ENCODE measurements around the gene ARIH2. TPM values are rescaled to one million over a fixed set of nuclear protein-coding genes. Genes with fewer than 3 reads are reported as not detected.

ARIH2 gene
- total RNA-seq, 1 experiment from 2014 or later: 106 TPM

DNA sequence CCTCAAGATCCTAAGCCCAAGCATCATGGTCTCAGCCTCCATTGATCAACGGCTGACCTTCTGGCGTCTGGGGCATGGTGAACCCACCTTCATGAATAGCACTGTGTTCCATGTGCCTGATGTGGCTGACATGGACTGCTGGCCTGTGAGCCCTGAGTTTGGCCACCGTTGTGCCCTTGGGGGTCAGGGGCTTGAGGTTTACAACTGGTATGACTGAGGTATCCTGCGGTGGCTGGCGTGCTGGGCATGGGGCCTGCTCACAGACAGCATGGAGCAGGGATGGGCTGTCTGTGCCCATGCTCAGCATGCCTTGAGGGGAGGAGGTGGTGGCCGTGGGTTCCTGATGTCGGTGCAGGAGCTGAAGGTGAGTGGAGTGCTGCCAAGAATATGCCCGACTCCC lies 96.4 kb downstream of the ARIH2 start:
- Mint-ChIP-seq H3K27ac (ENCODE audit: unreplicated experiment) (peak overlapping the region; percentile 51), H3K4me3 (ENCODE audit: unreplicated experiment) (no peak overlapping the region), H3K4me1 (ENCODE audit: low read depth, unreplicated experiment) (no peaks in the 10 kb centered on the region), H3K27me3 (ENCODE audit: insufficient read depth, unreplicated experiment) (no peaks in the 10 kb centered on the region), H3K9me3 (ENCODE audit: unreplicated experiment) (no peaks in the 10 kb centered on the region), H3K36me3 (ENCODE audit: insufficient read depth, unreplicated experiment) (peaks cover 83% of the 10 kb centered on the region)
- Histone ChIP-seq H3K9me3 (no peaks in the 10 kb centered on the region), H3K4me1 (no peaks in the 10 kb centered on the region), H3K27me3 (replicated peaks; ENCODE audit: control insufficient read depth, insufficient read depth, low read length) (no peaks in the 10 kb centered on the region), H3K36me3 (ENCODE audit: control insufficient read depth, insufficient read depth, low read length) (peaks cover 5% of the 10 kb centered on the region), H3K4me3 (ENCODE audit: low read depth, low read length) (no peak overlapping the region)
- POLR2A ChIA-PET: no interaction called here
- no peak for DNase-seq
- BruUV-seq (replicated peaks): no TSS peak
- CTCF ChIA-PET: interaction anchor here (3.6 kb wide), 1 partner anchor 28 kb away, joined by 29 read pairs; no protein-coding TSS in a partner anchor
- intact Hi-C loops (cut with micrococcal nuclease; ENCODE audit: unreplicated experiment): no loop called here
- TF ChIP-seq, protein P1, sequence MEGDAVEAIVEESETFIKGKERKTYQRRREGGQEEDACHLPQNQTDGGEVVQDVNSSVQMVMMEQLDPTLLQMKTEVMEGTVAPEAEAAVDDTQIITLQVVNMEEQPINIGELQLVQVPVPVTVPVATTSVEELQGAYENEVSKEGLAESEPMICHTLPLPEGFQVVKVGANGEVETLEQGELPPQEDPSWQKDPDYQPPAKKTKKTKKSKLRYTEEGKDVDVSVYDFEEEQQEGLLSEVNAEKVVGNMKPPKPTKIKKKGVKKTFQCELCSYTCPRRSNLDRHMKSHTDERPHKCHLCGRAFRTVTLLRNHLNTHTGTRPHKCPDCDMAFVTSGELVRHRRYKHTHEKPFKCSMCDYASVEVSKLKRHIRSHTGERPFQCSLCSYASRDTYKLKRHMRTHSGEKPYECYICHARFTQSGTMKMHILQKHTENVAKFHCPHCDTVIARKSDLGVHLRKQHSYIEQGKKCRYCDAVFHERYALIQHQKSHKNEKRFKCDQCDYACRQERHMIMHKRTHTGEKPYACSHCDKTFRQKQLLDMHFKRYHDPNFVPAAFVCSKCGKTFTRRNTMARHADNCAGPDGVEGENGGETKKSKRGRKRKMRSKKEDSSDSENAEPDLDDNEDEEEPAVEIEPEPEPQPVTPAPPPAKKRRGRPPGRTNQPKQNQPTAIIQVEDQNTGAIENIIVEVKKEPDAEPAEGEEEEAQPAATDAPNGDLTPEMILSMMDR (IDR thresholded peaks at IDR 0.05; ENCODE audit: insufficient read depth in 1 of 2, low read depth in 1 of 2, low read length in 1 of 2, severe bottlenecking in 1 of 2, unreplicated experiment in 1 of 2): no peak

DNA sequence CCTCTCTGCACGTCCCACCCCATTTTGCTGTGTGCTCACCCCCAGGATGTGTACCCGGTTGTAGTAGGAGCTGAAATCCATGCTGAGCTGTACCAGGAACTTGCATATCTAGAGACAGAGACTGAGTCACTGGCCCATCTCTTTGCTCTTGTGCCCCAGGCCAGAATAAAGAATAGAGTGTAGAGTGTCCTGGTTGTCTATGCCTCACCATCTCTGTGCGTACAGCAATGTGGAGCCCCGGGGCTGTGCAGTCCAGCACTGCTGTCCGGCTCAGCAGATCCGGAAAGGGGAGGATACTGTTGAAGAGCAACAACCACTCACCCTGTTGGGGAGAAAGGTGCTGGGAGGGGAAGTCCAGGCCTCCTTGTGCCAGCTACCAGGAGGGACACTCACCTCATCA lies 97.1 kb downstream of the ARIH2 start:
- TF ChIP-seq, protein P1 (IDR thresholded peaks at IDR 0.05; ENCODE audit: insufficient read depth in 1 of 2, low read depth in 1 of 2, low read length in 1 of 2, severe bottlenecking in 1 of 2, unreplicated experiment in 1 of 2): no peak
- Histone ChIP-seq H3K9me3 (no peaks in the 10 kb centered on the region), H3K36me3 (ENCODE audit: control insufficient read depth, insufficient read depth, low read length) (peaks cover 5% of the 10 kb centered on the region), H3K4me1 (no peaks in the 10 kb centered on the region), H3K27me3 (replicated peaks; ENCODE audit: control insufficient read depth, insufficient read depth, low read length) (no peaks in the 10 kb centered on the region), H3K4me3 (ENCODE audit: low read depth, low read length) (no peak overlapping the region)
- no peaks in the 10 kb centered on the region for H3K9me3 Mint-ChIP-seq (ENCODE audit: unreplicated experiment)
- H3K4me3 Mint-ChIP-seq (ENCODE audit: unreplicated experiment): no peak overlapping the region
- DNase-seq: no peak
- CTCF ChIA-PET: interaction anchor here (2.7 to 3.6 kb wide), 2 partner anchors 9 to 28 kb away, joined by 14 to 29 read pairs; partner anchors contain the start of gene WDR6
- intact Hi-C loops (cut with micrococcal nuclease; ENCODE audit: unreplicated experiment): no loop called here
- H3K36me3 Mint-ChIP-seq (ENCODE audit: insufficient read depth, unreplicated experiment): peaks cover 82% of the 10 kb centered on the region
- H3K4me1 Mint-ChIP-seq (ENCODE audit: low read depth, unreplicated experiment): no peaks in the 10 kb centered on the region
- peak overlapping the region; percentile 51 for H3K27ac Mint-ChIP-seq (ENCODE audit: unreplicated experiment)
- POLR2A ChIA-PET: no interaction called here
- no peaks in the 10 kb centered on the region for H3K27me3 Mint-ChIP-seq (ENCODE audit: insufficient read depth, unreplicated experiment)
- no TSS peak for BruUV-seq (replicated peaks)

DNA sequence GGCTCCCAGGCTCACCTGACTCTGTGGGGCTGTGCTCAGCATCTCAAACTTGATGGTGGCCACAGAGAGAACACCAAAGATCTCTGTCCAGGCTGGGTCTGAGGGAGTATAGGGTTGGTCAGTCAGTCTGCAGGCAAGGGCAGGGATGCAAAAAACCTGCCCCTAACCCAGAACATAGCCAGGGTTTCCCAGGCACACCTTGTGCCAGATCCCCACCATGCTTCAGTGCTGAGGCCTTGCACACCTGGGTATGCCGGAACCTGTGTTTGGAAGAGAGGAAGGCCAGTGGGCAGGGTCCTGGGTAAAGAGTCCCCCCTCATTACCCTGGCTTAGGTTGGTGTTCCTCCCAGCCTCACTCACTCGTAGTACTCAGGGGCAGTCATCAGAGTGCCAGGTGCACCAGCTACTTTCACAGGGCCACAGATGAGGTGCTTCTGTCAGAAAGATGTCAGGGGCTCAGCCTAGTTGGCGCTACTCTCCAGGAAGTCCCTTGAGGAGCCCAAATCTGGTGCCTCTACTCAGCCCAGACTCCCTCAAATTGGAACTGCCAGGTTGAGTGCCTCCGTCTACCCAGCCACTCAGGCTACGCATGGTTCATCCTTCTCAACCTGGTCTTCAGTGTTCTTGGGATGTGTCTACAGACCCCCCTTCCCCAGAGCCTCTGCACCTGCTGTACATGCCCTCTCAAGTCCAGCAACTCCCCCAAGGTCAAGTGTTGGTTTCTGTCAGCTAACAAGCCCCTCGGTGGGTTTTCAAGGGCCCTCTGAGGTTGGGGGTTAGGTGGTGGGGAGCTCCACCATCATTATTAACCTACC lies 98.0 kb downstream of the ARIH2 start:
- Histone ChIP-seq H3K4me1 (no peaks in the 10 kb centered on the region), H3K36me3 (ENCODE audit: control insufficient read depth, insufficient read depth, low read length) (peaks cover 5% of the 10 kb centered on the region), H3K4me3 (ENCODE audit: low read depth, low read length) (no peak overlapping the region), H3K27me3 (replicated peaks; ENCODE audit: control insufficient read depth, insufficient read depth, low read length) (no peaks in the 10 kb centered on the region), H3K9me3 (no peaks in the 10 kb centered on the region)
- Mint-ChIP-seq H3K4me3 (ENCODE audit: unreplicated experiment) (peak overlapping the region; percentile 82), H3K9me3 (ENCODE audit: unreplicated experiment) (no peaks in the 10 kb centered on the region), H3K4me1 (ENCODE audit: low read depth, unreplicated experiment) (no peaks in the 10 kb centered on the region), H3K27ac (ENCODE audit: unreplicated experiment) (peak overlapping the region; percentile 71), H3K36me3 (ENCODE audit: insufficient read depth, unreplicated experiment) (peaks cover 80% of the 10 kb centered on the region), H3K27me3 (ENCODE audit: insufficient read depth, unreplicated experiment) (no peaks in the 10 kb centered on the region)
- no peak for DNase-seq
- TF ChIP-seq, protein P1 (IDR thresholded peaks at IDR 0.05; ENCODE audit: insufficient read depth in 1 of 2, low read depth in 1 of 2, low read length in 1 of 2, severe bottlenecking in 1 of 2, unreplicated experiment in 1 of 2): no peak
- intact Hi-C loops (cut with micrococcal nuclease; ENCODE audit: unreplicated experiment): no loop called here
- ChIA-PET POLR2A (interaction anchor here (3.2 kb wide), 1 partner anchor 9 kb away, joined by 26 read pairs; the partner anchor contains the start of gene WDR6), CTCF (interaction anchor here (1.0 to 2.7 kb wide), 4 partner anchors 9 to 323 kb away, joined by 3 to 14 read pairs (median 10); partner anchors contain the start of genes USP4 and WDR6)
- no TSS peak for BruUV-seq (replicated peaks)

Data from Caco-2 (cell line).